HepG2 (cell line): ENCODE measurements around the gene CCDC157. TPM values are rescaled to one million over a fixed set of nuclear protein-coding genes. Genes with fewer than 3 reads are reported as not detected.

Experiments used
- ATAC-seq: fragments of 200-7000 bp; cut with Tn5 transposase; 3 replicates; pipeline ENCODE4 v1.9.1; 2020; ENCODE audit warnings: mild to moderate bottlenecking, moderate library complexity
- BruUV-seq: library from RNA; stranded (reverse); fragments of 400-500 nt; replicated peaks from 2 replicates; lab custom pipeline; 2021; lab: Mats Ljungman, UMichigan
- CTCF ChIA-PET: fragments of 300-600 bp; formaldehyde crosslinking; extraction: SDS; loops from one replicate; lab custom pipeline; 2021; ENCODE audit warnings: low total read pairs, inconsistent platforms, low intra/inter-chr PET ratio; lab: Yijun Ruan, JAX
- POLR2A ChIA-PET: fragments of 350-600 bp; sonication (Branson Sonifier 250); formaldehyde crosslinking; loops from one replicate; lab custom pipeline; 2020; ENCODE audit warnings: antibody characterized with exemption, inconsistent platforms; lab: Yijun Ruan, JAX
- DNase-seq: peaks from one replicate; pipeline ENCODE4 v3.0.0-alpha.2; 2015; ENCODE audit warnings: low spot score
- FAIRE-seq: peaks from 3 replicates; lab custom pipeline; 2011; peaks lifted over from hg19 to GRCh38; lab: Jason Lieb, UNC
- H2AFZ ChIP-seq: one replicate; pipeline ENCODE4 v1.6.1; 2011; ENCODE audit warnings: low read length, inconsistent platforms
- H3K27ac ChIP-seq: fragments of 300-600 bp; 3 replicates; pipeline ENCODE4 v1.8.0; 2011; ENCODE audit warnings: mixed run types, mild to moderate bottlenecking, mixed read lengths, low read length, inconsistent platforms; ENCODE audit not compliant: insufficient read depth; ENCODE audit errors: extremely low read length
- H3K27me3 ChIP-seq, 2 experiments: fragments of 200-600 bp in 1 of 2; 2 replicates in 1 of 2; 3 replicates in 1 of 2; pipeline versions ENCODE4 v1.6.0 to v1.8.0; 2011; ENCODE audit warnings: low read length in 2 of 2, mild to moderate bottlenecking in 2 of 2, moderate library complexity in 2 of 2, inconsistent platforms in 1 of 2; ENCODE audit not compliant: insufficient read depth in 2 of 2, control insufficient read depth in 1 of 2
- H3K36me3 ChIP-seq, 2 experiments: fragments of 200-600 bp in 1 of 2; replicated peaks in 1 of 2; 2 replicates in 1 of 2; 3 replicates in 1 of 2; pipeline versions ENCODE4 v1.5.1 to v1.8.0; 2011; ENCODE audit warnings: low read length in 2 of 2, inconsistent platforms in 1 of 2; ENCODE audit not compliant: insufficient read depth in 2 of 2, control insufficient read depth in 1 of 2
- H3K4me1 ChIP-seq: 2 replicates; pipeline ENCODE4 v1.5.1; 2012; ENCODE audit warnings: low read length, inconsistent platforms; ENCODE audit not compliant: insufficient read depth
- H3K4me2 ChIP-seq: 2 replicates; pipeline ENCODE4 v1.6.0; 2011; ENCODE audit warnings: low read depth, low read length, inconsistent platforms
- H3K4me3 ChIP-seq, 3 experiments: fragments of 200-600 bp in 1 of 3; sonication (generic), shearing (Covaris generic) in 1 of 3; replicated peaks in 1 of 3; 2 replicates each; pipeline ENCODE4 v1.5.1; 2011 to 2016; ENCODE audit warnings: low read length in 3 of 3, inconsistent platforms in 2 of 3, low read depth in 2 of 3, mild to moderate bottlenecking in 2 of 3, control low read depth in 1 of 3, mixed read lengths in 1 of 3; ENCODE audit not compliant: insufficient read depth in 1 of 3
- H3K79me2 ChIP-seq: one replicate; pipeline ENCODE4 v1.6.1; 2011; ENCODE audit warnings: low read length, inconsistent platforms; ENCODE audit not compliant: insufficient read depth
- H3K9ac ChIP-seq: 2 replicates; pipeline ENCODE4 v1.6.0; 2011; ENCODE audit warnings: mild to moderate bottlenecking, low read depth, low read length, inconsistent platforms; ENCODE audit not compliant: insufficient read depth
- H3K9me3 ChIP-seq: 2 replicates; pipeline ENCODE4 v1.5.1; 2012; ENCODE audit warnings: mild to moderate bottlenecking, low read length
- H4K20me1 ChIP-seq: 2 replicates; pipeline ENCODE4 v1.6.0; 2011; ENCODE audit warnings: inconsistent platforms, mild to moderate bottlenecking, low read length, moderate library complexity; ENCODE audit not compliant: insufficient read depth
- AKAP8 ChIP-seq: sonication (generic); formaldehyde crosslinking; IDR thresholded peaks from 2 replicates; pipeline ENCODE4 v1.5.1; 2020; ENCODE audit warnings: mild to moderate bottlenecking, missing genetic modification reagents
- CEBPB ChIP-seq: IDR thresholded peaks from 2 replicates; pipeline ENCODE4 v1.6.1; 2011; ENCODE audit warnings: low read depth, low read length, improper control_type of control experiment, borderline replicate concordance
- CEBPG ChIP-seq: IDR thresholded peaks from 2 replicates; pipeline ENCODE4 v1.6.1; 2016
- MAFF ChIP-seq: IDR thresholded peaks from 2 replicates; pipeline ENCODE4 v1.6.1; 2011; ENCODE audit warnings: low read depth, low read length, improper control_type of control experiment
- MYPOP ChIP-seq: sonication (generic); formaldehyde crosslinking; IDR thresholded peaks from 2 replicates; pipeline ENCODE4 v1.8.1; 2023; ENCODE audit warnings: mild to moderate bottlenecking, moderate library complexity, missing genetic modification reagents
- ZNF101 ChIP-seq: sonication (generic); formaldehyde crosslinking; IDR thresholded peaks from 2 replicates; pipeline ENCODE4 v1.4.0; 2020; ENCODE audit warnings: mild to moderate bottlenecking, low read depth, missing genetic modification reagents, borderline replicate concordance
- ZNF138 ChIP-seq: sonication (generic); formaldehyde crosslinking; IDR thresholded peaks from 2 replicates; pipeline ENCODE4 v1.5.0; 2020; ENCODE audit warnings: mild to moderate bottlenecking, low read depth, missing genetic modification reagents
- ZNF232 ChIP-seq: sonication (generic); formaldehyde crosslinking; IDR thresholded peaks from 2 replicates; pipeline ENCODE4 v1.4.0; 2020; ENCODE audit warnings: missing genetic modification reagents, borderline replicate concordance
- ZNF24 ChIP-seq: fragments of 450-650 bp; IDR thresholded peaks from 2 replicates; pipeline ENCODE4 v1.6.1; 2017; ENCODE audit warnings: antibody characterized with exemption, mild to moderate bottlenecking
- ZNF841 ChIP-seq: sonication (generic); formaldehyde crosslinking; IDR thresholded peaks from 2 replicates; pipeline ENCODE4 v1.8.1; 2023; ENCODE audit warnings: missing genetic modification reagents, borderline replicate concordance
- ZSCAN31 ChIP-seq: sonication (generic); formaldehyde crosslinking; IDR thresholded peaks from 2 replicates; pipeline ENCODE4 v1.5.0; 2020; ENCODE audit warnings: low read depth, mild to moderate bottlenecking, missing genetic modification reagents
- WGBS: methylation state at CpG from one replicate; pipeline ENCODE4 v1.1.6; 2017; ENCODE audit warnings: low lambda C conversion rate; 5-methylcytosine and 5-hydroxymethylcytosine counted together
- in situ Hi-C: cut with HindIII; loops from 2 replicates; pipeline ENCODE4 v1.10.0; 2017; ENCODE audit warnings: low pct_unique_long_range_greater_than_20kb; ENCODE audit not compliant: extremely low pct_ligation_motif_present
- intact Hi-C: fragments of 100-400 bp; cut with micrococcal nuclease; formaldehyde crosslinking; loops from one replicate; pipeline ENCODE4 v1.10.0; 2022; ENCODE audit not compliant: unreplicated experiment
- polyA plus RNA-seq, 8 experiments: library from polyadenylated mRNA; depleted of rRNA in 3 of 8; stranded (reverse) in 7 of 8; unstranded in 1 of 8; fragments of >200 nt; fragmentation: Illumina TruSeq in 4 of 8; extraction: Trizol in 4 of 8; gene quantifications; 2 replicates each; pipeline versions ENCODE4 v1.2.1 to v1.2.3, GENCODE V29; 2011 to 2016; ENCODE audit warnings: low read depth in 4 of 8, missing spikeins in 1 of 8, mixed read lengths in 1 of 8; ENCODE audit not compliant: insufficient read depth in 1 of 8
- total RNA-seq, 5 experiments: library from RNA; depleted of rRNA; stranded (reverse); fragments of >200 nt; fragmentation: Illumina TruSeq; extraction: Trizol; gene quantifications; 2 replicates each; pipeline ENCODE4 v1.2.3, GENCODE V29; 2016; ENCODE audit warnings: low read depth in 1 of 5
- TF ChIP-seq, protein P1 (sequence below): sonication (generic); formaldehyde crosslinking; IDR thresholded peaks from 2 replicates; pipeline ENCODE4 v1.4.0; 2020; ENCODE audit warnings: missing genetic modification reagents

CCDC157 gene
- total and polyA plus RNA-seq, 2 of the 13 experiments (the other 11 are each of a cell fraction or from before 2014, with no cell fraction given) = 1.4 to 1.6 TPM

- TF ChIP-seq, protein P1, sequence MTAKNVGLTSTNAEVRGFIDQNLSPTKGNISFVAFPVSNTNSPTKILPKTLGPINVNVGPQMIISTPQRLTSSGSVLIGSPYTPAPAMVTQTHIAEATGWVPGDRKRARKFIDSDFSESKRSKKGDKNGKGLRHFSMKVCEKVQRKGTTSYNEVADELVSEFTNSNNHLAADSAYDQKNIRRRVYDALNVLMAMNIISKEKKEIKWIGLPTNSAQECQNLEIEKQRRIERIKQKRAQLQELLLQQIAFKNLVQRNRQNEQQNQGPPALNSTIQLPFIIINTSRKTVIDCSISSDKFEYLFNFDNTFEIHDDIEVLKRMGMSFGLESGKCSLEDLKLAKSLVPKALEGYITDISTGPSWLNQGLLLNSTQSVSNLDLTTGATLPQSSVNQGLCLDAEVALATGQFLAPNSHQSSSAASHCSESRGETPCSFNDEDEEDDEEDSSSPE (CRISPR knock-in tag) = no peak
- TF ChIP-seq ZNF101 (CRISPR knock-in tag) (no peak), ZNF24 (no peak), AKAP8 (CRISPR knock-in tag) (no peak), CEBPG (CRISPR knock-in tag) (no peak), ZSCAN31 (CRISPR knock-in tag) (no peak), MYPOP (no peak)
These were observed 46.7 kb upstream of the CCDC157 start (continued) for GRCh38 chr22:30309951-30310741.

- TF ChIP-seq ZNF138 (CRISPR knock-in tag) (no peak), CEBPB (no peak), ZNF841 (no peak), ZNF232 (CRISPR knock-in tag) (no peak), MAFF (no peak)
- H3K4me1 ChIP-seq = peaks cover 10% of the 10 kb centered on the region
- H4K20me1 ChIP-seq = no peaks in the 10 kb centered on the region
- CTCF ChIA-PET = no interaction called here
- no TSS peak for BruUV-seq
- intact Hi-C loops (no loop called here), in situ Hi-C loops (no loop called here)
- no peak overlapping the region for H3K9ac ChIP-seq
- H3K36me3 ChIP-seq = no peaks in the 10 kb centered on the region
- no peak for DNase-seq
- POLR2A ChIA-PET = interaction anchor here (0.6 to 1.1 kb wide), 2 partner anchors 46 to 97 kb away, joined by 3 read pairs; partner anchors contain the start of genes CCDC157 and SF3A1
- H3K4me2 ChIP-seq = no peak overlapping the region
- H3K27me3 ChIP-seq = no peaks in the 10 kb centered on the region
- no peak overlapping the region for H3K27ac ChIP-seq
- 94% methylated on average over 6 of the region's 8 CpGs for WGBS
- ATAC-seq = peak; percentile 51; the same call in 2 of the 3 replicates
- FAIRE-seq = no peak
- no peaks in the 10 kb centered on the region for H3K9me3 ChIP-seq
- H2AFZ ChIP-seq = no peak overlapping the region
- no peak overlapping the region for H3K4me3 ChIP-seq
- no peaks in the 10 kb centered on the region for H3K79me2 ChIP-seq
These were observed 45.7 kb upstream of the CCDC157 start for GRCh38 chr22:30310881-30311771.
